Sigmoid colon (tissue), 4 donors: ENCODE measurements around the gene PBX2.

Experiments used
- CTCF ChIP-seq, 4 experiments: fragments of 450-650 bp in 3 of 4; fragments of 200-600 bp in 1 of 4; IDR thresholded peaks; one replicate each; pipeline ENCODE4 v1.5.1; 2016 to 2019; ENCODE audit warnings: antibody characterized with exemption in 4 of 4, mild to moderate bottlenecking in 3 of 4, moderate library complexity in 2 of 4
- POLR2A ChIP-seq, 2 donors: fragments of 450-650 bp; IDR thresholded peaks; one replicate each; pipeline ENCODE4 v1.6.1; 2016; ENCODE audit warnings: antibody characterized with exemption in 2 of 2, mild to moderate bottlenecking in 2 of 2, moderate library complexity in 2 of 2
- POLR2AphosphoS5 ChIP-seq, 4 donors: sonication (generic); formaldehyde crosslinking; IDR thresholded peaks; one replicate each; pipeline ENCODE4 v1.6.1; 2017; ENCODE audit warnings: antibody characterized with exemption in 4 of 4

DNA sequence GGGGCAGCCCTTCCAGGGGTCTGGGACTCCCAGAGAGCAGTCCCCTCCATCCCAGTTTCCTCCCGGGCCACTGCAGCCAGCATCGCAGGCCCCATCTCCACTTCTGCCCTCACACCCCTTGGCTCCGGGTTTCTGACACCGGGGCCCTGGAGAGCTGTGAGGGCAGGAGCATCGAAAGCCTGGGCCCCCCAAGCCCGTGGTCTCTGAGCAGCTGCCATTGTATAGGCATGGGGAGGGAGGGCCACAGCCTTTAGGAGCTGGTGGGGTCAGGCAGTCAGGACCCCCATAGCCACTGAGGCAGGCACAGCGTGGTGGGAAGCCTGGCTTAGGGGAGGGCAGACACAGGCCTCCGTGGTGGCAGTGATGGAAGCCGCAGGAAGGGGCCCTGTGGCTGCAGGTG is 12.2 kb upstream of the PBX2 start:
- TF ChIP-seq CTCF (IDR thresholded peaks at IDR 0.05) (no peak), POLR2A (IDR thresholded peaks at IDR 0.05) (no peak), POLR2AphosphoS5 (IDR thresholded peaks at IDR 0.05) (no peak)
